NCI-H748 (cell line): ENCODE data around the gene UBE2O.

Experiments
- DNase-seq: peaks from one replicate; lab custom pipeline; 2025; ENCODE audit not compliant: unreplicated experiment; lab: John Stamatoyannopoulos, UW

The UBE2O gene

GRCh38 chr17:76452660-76453430, at the start of gene UBE2O:
UBE2O (minus strand) TSS chr17:76453152; CDS start chr17:76453141, 11 bp downstream.
- DNase-seq = peak; percentile 94

DNA sequence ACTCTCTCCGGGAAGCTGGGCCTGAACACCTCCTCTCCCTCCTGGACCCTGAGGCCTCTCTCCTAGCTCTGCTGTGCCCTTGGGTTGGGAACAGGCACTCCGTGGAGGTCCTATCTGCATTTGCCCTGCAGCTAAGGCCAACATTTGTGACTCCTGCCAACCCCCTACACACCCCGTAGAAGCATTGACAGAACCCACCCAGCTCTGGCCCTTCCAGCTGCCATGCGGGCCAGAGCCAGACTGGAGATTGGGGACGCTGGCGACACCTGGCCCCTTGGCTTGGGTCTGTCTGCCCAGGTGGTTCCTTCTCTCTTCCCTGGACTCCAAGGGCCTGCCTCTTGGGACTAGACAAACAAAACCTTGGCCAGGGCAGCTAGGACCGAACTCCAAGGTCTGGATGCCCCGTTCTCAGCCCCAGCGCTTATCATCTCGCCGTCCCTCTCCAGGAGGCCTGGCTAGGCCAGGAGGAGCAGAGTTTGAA, 48.9 kb upstream of the UBE2O start:
- no peak for DNase-seq

- peak; percentile 69 for DNase-seq
Measured at GRCh38 chr17:76501018-76501826, 48.3 kb upstream of the UBE2O start, which contains the start of gene RHBDF2. RHBDF2 (minus strand) TSS chr17:76501423; CDS start chr17:76481524, 19,899 bp downstream.

GRCh38 chr17:76500747-76501017, 47.7 kb upstream of the UBE2O start:
- DNase-seq = no peak

DNA sequence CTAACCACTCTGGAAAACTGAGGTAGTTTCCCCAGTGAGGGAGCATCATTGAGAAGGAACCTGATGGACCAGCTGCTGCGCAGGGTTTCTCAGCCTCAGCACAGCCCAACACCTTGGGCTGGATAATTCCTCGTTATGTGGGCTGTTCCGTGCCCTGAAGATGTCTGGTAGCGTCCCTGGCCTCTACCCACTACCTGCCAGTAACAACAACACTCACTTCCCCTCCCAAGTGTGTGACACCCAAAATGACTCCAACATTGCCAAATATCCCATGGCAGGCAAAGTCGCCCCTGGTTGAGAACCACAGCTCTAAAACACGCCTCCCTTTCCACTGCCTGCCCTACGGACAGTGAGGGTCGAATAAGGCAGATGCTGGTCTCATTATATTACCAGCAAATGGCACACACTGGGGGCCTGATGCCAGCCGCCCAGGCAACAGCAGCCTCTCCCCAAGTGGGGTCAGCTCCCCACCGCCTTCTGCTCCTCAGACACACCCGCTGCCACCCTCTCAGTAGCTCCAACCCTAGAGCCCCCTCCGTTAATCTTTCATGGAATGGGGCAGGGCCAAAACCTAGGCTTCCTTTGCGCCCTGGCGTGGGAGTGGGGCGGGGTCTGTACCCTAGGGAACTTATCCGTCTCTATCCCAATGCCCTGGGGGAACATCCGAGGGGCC, 47.3 kb upstream of the UBE2O start:
- peak; percentile 18 for DNase-seq

- no peak for DNase-seq
Measured at GRCh38 chr17:76499267-76499667, 46.3 kb upstream of the UBE2O start.

DNA sequence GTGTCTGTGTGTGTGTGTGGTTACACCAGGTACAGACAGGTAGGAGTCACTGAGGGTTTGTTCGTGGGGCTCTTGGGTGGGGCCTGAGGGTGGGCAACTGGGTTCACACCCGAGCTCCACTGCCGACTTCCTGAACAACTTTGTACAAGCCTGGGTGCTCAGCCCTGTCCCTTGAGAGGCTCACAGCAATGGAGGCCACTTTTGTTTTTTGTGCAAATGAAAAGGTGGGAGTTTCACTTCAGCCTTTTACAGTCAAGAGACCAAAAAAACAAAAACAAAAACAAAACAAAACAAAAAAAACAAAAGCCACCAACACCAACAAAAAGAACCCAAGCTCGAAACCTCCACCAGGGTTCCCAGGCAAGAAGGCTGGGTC, 45.9 kb upstream of the UBE2O start:
- no peak for DNase-seq

DNA sequence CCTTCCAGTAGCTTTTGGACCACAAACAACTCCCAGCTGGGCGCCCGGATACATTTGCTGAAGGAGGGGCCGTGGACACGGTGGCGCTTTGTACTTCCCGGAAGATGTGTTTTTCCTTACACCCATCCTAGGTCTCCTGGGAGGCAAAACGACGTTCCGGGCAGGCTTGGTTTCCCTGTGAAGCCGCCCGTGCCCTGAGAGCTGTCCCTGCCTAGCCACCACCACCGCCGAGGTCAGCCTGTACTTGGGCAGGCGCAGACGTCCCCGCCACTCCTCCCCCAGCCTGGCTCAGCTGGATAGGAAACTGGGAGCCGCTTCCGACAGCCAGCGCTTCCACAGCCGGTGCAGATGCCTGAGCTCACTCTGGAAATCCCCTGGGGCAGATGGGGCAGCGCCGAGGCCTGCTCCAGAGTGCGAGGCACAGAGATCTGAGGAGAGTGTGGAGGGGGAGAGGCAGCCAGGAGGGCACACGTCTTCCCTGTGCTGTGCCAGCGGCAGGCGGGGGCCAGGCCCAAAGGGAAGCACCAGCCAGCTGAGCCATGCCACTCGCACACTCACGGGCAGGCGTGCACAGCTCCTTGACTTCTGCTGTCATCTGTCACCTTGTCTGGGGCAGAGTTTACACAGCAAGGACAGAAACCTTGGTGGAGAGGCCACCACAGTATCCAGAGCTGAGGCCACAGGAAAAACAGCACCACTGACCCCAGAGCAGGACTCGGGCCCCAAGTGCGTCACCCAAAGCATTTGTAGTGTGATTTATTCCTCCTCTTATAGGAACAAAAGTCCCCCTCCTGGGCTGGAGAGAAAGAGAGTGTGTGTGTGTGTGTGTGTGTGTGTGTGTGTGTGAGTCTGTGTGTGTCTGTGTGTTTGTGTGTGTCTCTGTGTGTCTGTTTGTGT, 45.3 kb upstream of the UBE2O start:
- DNase-seq = no peak

- DNase-seq = no peak
Measured at GRCh38 chr17:76497699-76497978, 44.7 kb upstream of the UBE2O start.

- DNase-seq = no peak
Measured at GRCh38 chr17:76496464-76496863, 43.5 kb upstream of the UBE2O start.

- DNase-seq = no peak
Measured at GRCh38 chr17:76495663-76496400, 42.9 kb upstream of the UBE2O start.

DNA sequence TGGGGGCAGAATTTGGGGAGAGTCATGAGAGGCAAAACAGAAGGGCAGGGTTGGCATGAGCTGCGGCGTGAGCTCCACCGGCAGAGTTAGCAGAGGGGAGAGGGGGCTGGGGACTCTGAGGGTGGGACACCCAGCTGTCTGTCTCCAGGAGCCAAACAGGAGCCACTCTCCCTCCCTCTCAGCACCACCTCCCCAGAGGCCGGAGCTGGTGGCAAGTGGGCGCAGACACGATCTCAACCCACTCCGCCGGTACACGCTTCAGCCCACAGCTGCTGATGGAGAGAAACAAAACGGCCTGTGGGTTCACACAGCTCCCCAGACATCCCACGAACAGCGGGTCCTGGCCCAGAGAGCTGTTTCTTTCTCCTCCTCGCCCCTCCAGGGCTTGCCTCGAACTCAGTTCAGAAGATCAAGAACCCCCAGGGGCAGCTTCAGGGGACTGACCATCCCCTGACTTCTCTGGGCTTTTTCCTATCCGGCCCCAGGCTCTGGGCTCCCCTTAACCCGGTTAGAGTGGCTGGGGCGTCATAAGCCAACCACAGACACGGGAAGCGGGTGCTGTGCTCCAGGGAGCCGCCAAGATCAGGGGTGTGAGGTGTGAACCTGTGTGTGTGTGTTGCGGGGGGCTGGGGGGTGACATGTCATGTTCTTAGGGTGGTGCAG, 40.7 kb upstream of the UBE2O start:
- no peak for DNase-seq

- no peak for DNase-seq
Measured at GRCh38 chr17:76492989-76493501, 40.1 kb upstream of the UBE2O start.

DNA sequence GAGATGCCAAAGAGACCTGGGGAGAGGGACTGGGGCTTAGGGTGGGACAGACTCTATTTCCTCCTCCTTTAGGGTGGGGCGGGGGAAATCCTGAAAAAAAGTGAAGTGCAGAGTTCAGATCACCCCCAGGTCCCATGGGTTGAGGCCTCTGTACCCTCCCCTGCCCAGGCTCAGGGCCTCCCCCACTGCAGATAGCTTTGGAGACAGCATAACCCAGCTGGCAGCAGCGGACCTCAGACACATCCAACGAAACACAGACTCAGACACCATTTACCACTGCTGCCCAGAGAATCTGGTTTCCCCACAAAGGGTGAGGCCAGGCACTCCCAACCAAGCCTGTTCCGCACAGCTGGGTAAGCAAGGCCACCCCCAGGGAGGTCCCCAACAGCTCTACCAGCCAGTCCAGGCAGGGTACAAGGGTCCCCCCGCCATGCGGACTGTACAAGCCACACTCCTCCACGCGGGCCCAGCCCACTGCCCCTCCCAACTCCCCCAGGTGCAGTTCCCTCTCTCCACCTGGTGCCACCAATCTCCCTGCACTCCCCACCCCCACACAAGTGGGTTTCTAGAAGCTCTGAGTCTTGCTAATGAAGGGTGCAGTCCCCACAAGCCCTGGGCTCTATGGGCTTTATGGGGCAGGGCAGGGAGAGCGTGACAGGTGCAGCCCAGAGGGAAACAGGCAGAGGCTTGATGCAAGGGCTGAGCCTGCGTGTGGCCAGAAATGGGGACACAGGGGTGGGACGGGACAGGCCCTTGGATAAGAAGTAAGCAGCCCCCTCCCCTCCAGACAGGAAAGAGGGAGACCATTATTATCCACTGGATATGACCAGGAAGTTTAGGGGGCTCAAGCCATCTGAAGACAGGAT, 39.4 kb upstream of the UBE2O start:
- peak; percentile 4 for DNase-seq

GRCh38 chr17:76491271-76492122, 38.5 kb upstream of the UBE2O start:
- no peak for DNase-seq

DNA sequence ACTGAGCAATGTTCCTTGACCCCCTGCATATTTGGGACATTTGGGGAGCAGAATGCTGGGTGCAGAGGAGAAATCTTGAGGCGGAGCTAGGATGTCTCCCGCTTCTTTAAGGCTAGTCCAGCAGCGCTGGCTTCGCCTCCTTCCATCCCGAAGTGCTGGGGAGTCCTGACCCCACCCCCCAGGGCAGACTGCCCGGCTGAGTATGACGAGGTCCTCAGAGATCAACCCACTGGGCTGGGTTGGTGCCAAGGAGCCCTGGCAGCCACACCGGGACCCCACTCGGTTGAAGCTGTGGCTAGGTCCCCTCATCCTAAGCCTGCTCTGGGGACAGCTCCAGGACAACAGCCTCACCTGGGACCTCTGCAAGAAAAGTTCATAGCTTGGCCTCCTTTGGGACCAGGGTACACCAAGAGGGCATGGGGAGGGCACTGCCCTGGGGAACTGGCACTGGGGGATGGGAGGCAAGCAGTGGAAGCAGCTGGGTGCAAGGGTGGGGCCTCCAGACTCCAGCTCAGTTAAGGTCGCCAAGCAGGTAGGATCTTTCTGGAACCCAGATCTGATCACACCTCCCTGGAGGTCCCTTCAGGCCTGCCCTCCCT, 37.3 kb upstream of the UBE2O start:
- DNase-seq = no peak

- DNase-seq = no peak
Measured at GRCh38 chr17:76487451-76488192, 34.7 kb upstream of the UBE2O start.
